ENCODE results near the gene MED13.
"Not testable (repeated sequence)": the region's sequence is repeated elsewhere in the genome, so short reads cannot be mapped to it uniquely, and the experiment has no call there.

The MED13 gene

GRCh38 chr17:62090021-62090824 is 25.1 kb upstream of the MED13 start:
- no peak for DNase-seq (ENCODE audit: low read depth in 2 of 2)

DNA sequence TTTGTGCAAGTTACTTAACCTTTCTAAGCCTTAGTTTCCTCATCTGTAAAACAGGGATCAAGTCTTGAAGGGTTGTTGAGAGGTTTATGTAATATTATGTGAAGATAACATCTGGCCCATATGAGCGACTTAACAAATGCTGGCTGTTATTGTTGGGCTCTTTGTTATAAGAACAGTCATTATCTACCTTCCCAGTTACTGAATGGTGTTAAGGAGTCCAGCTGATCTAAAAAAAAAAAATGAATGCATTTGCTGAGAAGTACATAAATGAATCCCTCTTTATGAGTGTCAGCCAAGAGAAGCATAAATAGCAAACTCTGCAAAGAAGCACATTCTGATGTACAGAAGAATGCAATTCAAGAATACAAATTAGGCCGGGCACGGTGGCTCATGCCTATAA is 24.3 kb upstream of the MED13 start:
- no peak for DNase-seq (ENCODE audit: low read depth in 2 of 2)

GRCh38 chr17:62086737-62087136 is 21.7 kb upstream of the MED13 start:
- DNase-seq (ENCODE audit: low read depth in 2 of 2): no peak

DNA sequence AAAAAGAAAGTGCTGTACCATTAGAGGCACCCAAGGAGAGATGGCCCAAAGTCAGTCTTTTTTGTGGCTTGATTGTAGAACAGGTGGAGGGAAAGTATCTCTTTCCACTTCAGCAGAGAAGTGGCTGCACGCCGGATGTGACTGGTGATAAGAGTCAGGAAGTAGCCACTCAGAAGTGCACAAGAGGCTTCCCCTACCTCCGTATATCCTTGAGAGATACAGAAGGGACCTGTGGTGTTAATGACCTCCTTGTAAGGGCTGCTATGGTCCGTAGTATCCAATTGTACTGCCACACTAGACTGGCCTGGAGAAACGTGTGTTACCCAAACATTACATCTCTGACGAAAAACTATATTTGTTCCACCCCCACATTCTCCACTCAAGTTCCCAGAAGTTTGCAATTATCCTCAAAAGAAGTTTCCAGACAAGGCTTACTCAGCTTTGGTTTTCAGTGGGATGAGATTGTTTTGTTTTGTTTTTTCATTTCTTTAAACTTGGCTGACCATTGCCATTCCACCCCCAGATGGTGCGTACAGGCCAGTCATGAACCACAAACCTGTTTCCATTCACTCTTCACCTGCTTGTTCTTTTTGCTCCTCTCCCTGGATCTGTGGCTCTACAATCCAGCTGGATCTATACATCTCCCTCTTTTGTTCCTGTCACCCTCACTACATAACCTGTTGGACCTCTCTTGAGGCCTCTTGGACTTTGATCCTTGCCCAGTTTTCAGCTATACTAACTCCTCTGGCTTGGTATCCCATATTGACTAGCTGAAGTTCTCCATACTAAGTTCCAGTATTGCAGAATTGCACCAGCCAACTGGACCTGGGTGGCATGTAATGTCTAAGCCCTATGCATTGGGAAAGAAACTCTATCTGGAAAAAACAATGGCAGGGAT is 20.7 kb upstream of the MED13 start:
- DNase-seq (ENCODE audit: low read depth in 2 of 2): no peak

DNA sequence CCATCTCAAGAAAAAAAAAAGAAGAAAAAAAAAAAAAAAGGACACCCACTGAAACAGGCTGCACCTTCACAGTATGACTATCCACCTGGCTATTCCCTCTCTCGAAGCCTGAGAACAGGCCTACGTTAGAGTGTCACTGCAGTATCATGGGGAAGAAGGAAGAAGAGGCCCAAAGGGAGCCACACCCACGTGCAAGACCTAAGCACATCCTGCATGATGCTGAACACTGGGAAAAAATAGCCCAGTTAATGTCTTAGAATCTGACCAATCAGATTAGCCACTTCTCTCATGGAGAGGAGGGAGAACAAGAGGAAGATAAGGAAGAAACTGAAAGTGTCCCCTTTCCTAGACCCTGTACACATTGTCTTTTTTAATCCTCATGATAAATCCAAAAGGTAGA is 19.5 kb upstream of the MED13 start:
- no peak for DNase-seq (ENCODE audit: low read depth in 2 of 2)

DNA sequence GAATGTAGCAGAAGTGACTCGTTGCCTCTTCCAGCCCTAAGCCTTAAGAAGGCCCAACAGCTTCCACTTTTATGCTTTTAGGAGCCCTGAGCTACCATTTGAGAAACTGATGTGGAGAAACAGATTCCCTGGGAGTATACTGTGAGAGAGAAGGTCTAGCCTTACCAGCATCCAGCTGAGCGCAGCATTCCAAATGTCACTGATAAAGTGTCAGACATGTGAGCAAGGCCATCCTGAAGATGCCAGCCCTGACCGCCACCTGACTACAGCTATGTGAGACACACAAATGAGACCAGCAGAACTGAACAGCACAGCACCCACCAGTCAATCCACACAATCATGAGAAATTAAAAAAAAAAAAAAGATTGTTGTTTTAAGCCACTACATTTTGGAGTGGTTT is 18.6 kb upstream of the MED13 start:
- DNase-seq (ENCODE audit: low read depth in 2 of 2): no peak

DNA sequence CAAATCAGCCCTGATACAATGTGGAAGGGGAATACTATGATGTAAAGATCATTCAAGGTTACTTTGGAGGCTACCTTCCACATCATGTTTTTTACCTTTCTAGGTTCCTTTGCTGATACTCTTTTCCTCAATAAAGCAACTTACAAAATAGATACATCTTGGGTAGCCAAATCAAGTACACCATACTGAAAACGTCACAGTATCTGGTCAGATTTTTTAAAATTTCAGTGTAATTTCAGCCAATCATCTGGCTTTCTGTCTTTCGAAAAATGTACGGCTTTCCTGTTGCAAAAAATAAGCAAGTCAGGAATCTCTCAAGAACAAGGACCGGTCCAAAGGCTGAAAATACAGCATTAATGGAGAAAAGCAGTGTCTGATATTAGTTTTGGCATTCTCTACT is 15.6 kb upstream of the MED13 start:
- no peak for DNase-seq (ENCODE audit: low read depth in 2 of 2)

DNA sequence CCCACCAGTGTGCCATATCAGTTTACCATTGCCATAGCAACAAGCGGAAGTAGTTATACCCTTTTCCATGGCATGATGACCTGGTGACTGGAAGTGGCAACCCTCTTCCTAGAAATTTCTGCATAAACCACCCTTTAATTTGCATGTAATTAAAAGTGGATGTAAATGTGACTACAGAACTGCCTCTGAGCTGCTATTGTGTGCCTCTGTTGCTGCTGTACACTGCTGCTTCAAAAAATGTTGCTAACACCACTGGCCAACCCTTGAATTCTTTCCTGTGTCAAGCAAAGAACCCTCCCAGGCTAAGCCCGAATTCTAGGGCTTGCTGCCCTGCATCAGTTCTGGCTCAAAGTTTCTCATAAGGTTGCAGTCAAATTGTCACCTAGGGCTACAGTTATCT is 12.9 kb upstream of the MED13 start:
- DNase-seq (ENCODE audit: low read depth in 2 of 2): no peak

DNA sequence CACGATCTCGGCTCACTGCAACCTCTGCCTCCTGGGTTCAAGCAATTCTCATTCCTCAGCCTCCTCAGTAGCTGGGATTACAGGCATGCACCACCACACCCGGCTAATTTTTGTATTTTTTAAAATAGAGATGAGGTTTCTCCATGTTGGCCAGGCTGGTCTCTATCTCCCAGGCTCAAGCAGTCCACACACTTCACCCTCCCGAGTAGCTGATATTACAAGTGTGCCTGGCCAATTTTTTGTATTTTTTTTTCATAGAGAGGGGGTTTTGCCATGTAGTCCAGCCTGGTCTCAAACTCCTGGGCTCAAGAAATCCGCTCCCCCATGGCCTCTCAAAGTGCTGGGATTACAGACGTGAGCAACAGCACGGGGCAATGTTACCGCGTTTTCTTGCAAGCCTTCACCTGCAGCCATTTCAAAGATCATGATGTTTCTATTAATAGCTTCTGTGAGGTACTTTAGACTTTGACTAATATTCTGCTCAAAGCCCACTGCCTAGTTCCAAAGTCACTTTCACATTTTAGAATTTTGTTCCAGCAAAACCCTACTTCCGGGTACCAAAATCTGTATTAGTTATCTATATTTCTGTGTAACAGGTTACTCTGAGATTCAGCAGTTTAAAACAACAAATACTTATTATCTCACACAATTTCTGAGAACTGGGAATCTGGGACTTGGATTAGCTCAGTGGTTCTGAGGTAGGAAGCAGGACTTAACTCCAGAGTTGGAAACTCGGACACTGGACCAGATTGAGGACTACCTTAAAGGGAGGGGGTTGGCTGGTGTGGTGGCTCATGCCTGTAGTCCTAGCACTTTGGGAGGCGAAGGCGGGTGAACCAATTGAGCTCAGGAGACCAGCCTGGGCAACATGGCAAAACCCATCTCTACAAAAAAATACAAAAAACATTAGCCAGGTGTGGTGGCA is 12.0 kb upstream of the MED13 start:
- no peak for DNase-seq (ENCODE audit: low read depth in 2 of 2)

DNA sequence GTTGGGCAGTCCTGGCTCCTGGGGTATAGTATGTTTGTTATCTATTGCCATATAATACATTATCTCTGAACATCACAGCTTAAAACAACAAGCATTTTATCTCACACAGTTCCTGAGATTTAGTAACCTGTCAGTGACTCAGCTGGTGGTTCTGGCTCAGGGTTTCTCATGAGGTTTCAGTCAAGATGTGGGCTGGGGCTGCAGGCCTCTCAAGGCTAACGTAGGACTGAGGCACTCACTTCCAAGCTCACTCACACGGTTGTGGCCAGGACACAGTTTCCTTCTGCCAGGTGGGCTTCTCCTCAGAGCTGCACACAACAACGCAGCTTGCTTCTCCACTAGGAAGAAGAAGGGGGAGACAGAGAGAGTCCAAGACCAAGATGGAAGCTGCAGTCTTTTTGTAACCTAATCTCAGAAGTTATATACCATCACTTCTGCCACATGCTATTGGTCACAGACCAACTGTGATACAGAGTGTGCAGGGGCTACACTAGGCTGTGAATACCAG is 10.3 kb upstream of the MED13 start:
- DNase-seq (ENCODE audit: low read depth in 2 of 2): no peak

DNA sequence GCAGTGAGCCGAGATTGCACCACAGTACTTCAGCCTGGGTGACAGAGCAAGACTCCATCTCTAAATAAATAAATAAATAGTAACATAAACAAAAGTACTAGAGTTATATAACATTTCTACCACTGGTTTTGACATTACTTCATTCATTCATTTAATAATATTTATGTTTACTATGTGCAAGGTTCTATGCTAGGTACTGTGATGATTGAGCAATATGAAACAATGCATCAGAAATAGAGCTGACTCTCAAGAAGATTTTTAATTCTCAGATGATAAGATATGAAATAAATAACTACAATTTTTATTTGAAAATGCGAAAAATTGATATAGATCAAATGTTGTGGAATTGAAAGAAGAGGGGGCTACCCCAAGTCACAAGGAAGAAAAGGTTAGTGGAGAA is 8.9 kb upstream of the MED13 start:
- DNase-seq (ENCODE audit: low read depth in 2 of 2): no peak

DNA sequence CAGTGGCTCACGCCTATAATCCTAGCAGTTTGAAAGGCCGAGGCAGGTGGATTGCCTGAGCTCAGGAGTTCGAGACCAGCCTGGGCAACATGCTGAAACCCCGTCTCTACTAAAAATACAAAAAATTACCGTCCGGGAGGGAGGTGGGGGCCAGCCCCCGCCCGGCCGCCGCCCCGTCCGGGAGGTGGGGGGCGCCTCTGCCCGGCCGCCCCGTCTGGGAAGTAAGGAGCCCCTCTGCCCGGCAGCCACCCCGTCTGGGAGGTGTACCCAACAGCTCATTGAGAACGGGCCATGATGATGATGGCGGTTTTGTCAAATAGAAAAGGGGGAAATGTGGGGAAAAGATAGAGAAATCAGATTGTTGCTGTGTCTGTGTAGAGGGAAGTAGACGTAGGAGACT is 7.8 kb upstream of the MED13 start:
- not testable (repeated sequence) for DNase-seq (ENCODE audit: low read depth in 2 of 2)

- no peak for DNase-seq (ENCODE audit: low read depth in 2 of 2)
Observed at GRCh38 chr17:62070900-62071299, 5.8 kb upstream of the MED13 start.

DNA sequence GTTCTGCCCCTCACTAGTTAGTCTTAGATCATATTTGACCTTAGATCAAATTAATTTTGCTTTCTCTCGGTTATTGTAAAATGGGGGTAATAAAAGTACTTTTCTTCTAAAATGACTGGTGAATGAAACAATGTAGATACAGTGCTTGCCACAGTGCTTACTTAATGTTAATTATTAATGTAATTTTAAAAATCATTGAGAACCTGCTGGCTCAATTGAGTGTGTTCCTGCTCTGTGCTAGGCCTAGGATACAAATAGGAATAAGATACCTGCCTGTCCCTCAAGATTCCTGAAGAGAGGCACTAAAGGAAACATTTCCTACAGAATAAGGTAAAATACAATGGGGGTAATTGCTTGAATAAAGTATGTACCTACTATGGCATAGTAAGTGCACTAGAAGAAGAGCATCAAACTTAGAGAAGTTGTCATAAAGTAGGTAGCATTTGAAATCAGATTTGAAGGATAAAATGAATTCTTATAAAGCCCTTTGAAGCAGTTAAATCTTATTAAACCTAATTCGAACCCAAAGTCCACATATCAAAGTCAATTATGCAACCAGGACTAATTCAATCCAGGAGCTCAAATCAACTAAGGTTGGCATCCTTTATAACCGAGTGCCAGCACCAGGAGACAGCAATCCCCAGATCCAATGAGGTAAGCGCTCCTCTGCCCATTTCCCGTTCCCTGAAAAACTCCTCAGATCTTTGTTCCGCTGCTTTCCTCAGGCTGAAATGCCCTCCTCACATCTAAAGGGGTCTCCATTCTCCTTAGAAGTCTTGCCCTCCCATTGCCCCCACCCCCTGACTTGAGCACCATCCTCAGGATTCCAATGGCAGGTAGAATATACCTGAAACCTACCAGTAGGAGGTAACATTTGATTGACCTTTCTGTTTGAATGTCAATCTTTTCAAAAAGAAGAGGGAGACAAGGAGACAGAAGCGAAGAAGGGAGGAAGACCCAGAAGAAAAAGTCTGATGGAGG is 2.4 kb upstream of the MED13 start:
- no peak for DNase-seq (ENCODE audit: low read depth in 2 of 2)

DNA sequence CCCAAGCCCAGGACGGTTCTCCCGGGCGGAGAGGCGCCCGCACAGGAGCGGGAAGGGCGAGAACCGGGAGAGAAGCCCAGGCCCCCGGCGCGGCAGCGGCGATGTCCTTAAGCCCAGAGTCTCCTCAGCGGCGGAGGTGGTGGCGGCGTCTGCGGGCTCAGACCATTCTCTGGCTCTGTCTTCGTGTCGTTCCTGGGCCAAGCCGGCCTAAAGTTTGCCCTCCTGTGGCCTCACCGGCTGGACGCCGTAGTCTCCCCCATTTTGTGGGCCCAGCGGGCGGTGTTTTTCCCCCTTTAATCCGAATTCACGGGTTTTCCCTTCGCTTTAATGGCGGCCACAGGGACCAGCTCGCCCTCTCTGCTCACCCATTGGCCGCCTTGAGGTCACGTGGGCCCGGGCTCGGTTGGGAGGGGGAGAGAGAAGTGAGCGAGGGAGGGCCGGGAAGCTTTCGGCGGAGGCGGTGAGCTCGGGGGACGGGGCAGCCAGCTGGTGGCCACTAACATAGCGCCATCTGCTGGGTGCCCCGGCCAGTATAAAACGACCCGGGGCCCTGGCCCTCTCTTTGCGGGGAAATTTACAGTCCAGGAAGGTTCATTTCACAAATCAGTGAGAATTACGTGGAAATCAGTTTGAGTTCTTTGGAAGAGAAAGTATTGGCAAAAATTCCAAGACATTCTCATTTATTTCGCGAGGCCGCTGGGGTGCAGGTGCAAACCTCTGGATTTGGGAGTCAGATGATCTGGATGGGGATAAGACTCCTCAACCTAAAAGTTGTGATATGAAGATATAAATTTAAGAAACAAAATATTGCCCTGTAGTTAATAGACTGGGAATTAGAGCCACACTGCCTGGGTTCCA is 762 bp upstream of the MED13 start:
- DNase-seq (ENCODE audit: low read depth in 2 of 2): peak; percentile 98

DNA sequence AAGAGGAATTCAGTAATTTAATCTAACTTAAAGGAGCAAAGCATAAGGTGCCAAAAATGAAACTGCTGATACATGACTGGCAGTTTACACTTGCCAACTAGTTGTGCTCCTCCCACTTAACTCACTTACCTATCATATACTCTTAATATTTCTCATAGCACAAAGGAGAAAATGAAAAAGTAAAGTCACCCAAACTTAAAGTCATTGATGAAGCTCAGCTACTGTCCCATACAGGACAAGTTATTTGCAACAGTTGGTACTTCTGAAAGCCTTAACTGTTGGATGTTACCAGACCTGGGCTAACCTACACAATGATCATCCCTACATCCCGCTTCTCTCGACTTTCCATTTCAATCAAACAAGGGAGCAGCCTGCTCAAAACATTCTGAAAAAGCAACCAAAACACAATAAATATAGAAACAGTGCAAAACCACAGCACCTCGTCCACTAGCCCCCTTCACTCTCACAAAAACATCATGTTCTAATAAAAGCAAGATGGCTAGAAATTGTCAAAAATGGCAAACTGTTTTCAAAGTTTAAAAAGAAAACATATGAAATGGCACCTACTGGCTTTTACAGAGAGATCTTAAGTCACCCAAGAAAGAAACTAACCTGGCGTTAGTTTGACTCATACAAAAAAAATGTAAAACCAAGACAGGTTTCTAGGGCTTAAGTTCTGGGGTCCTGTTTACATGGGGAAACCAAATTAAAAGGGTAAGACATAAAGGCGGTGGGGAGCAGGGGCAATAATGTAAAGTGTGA is 868 bp downstream of the MED13 start:
- no peak for DNase-seq (ENCODE audit: low read depth in 2 of 2)

DNA sequence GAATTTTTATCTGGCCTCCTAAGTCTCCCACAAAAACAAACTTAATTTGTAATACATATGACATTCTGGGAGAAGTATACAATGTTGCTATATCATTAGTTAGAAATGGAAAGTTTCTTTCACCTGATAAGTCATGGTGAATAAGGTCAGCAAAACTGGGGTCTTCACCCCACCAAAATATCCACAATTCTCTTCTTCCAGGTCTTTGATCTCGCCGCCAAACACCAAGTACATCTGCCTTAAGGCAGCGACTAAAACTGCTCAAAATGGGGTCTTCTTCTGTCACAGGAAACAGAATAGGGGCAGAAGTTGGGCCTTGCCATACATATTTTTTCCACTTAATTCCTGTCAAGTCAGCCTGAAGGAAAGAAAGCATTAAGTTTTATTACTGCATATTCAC is 2.1 kb downstream of the MED13 start:
- DNase-seq (ENCODE audit: low read depth in 2 of 2): no peak

GRCh38 chr17:62062302-62062701 is 2.8 kb downstream of the MED13 start:
- no peak for DNase-seq (ENCODE audit: low read depth in 2 of 2)

DNA sequence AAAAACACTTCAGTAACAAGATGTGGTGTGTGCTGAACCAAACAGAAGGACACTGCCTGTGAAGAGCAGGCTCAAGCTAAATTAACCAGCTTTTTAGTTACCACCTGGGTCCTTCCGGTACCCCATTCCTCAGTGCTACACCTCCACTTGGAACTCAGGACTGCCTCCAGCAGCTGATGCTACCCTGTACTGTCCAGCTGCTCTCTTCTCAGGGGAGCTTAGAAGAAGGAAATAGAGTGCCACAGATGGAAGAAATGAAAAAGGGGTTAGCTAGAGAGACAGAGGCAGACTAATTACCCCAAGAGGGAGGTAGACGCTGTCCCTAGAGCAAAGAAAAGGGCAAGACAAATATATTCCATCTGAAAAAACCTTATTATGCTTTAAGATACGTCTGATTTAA is 5.7 kb downstream of the MED13 start:
- DNase-seq (ENCODE audit: low read depth in 2 of 2): no peak
